Measurements from ENCODE around the gene AKR7A3. TPM values are rescaled to one million over a fixed set of nuclear protein-coding genes. Genes with fewer than 3 reads are reported as not detected.
"Not testable (repeated sequence)": the region's sequence is repeated elsewhere in the genome, so short reads cannot be mapped to it uniquely, and the experiment has no call there.

Gene AKR7A3
- total and polyA plus RNA-seq, 12 donors: 0.13 to 0.66 (median 0.25) TPM; not detected in 2

GRCh38 chr1:19274636-19275035, 13.9 kb downstream of the AKR7A3 start:
- H3K27ac ChIP-seq: no peak overlapping the region
- intact Hi-C loops (cut with DNase I): no loop called here
- DNase-seq (no peak), ATAC-seq (no peak)
- no peak overlapping the region for H3K4me3 ChIP-seq
- no peaks in the 10 kb centered on the region for H3K36me3 ChIP-seq
- WGBS, 2 donors: 95 to 98% methylated on average over 5 of the region's 5 CpGs
- peaks cover 0 to 20% (median 7%) of the 10 kb centered on the region in 7 donors for H3K27me3 ChIP-seq
- H3K9me3 ChIP-seq: peaks cover 0 to 30% (median 7%) of the 10 kb centered on the region in 11 donors
- TF ChIP-seq, protein P1, sequence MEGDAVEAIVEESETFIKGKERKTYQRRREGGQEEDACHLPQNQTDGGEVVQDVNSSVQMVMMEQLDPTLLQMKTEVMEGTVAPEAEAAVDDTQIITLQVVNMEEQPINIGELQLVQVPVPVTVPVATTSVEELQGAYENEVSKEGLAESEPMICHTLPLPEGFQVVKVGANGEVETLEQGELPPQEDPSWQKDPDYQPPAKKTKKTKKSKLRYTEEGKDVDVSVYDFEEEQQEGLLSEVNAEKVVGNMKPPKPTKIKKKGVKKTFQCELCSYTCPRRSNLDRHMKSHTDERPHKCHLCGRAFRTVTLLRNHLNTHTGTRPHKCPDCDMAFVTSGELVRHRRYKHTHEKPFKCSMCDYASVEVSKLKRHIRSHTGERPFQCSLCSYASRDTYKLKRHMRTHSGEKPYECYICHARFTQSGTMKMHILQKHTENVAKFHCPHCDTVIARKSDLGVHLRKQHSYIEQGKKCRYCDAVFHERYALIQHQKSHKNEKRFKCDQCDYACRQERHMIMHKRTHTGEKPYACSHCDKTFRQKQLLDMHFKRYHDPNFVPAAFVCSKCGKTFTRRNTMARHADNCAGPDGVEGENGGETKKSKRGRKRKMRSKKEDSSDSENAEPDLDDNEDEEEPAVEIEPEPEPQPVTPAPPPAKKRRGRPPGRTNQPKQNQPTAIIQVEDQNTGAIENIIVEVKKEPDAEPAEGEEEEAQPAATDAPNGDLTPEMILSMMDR (IDR thresholded peaks at IDR 0.05): no peak
- peaks cover 0 to 4% (median 0%) of the 10 kb centered on the region in 9 donors for H3K4me1 ChIP-seq

GRCh38 chr1:19273844-19274531, 14.6 kb downstream of the AKR7A3 start:
- Histone ChIP-seq H3K27me3 (peaks cover 0 to 20% (median 7%) of the 10 kb centered on the region in 7 donors), H3K9me3 (peaks cover 0 to 30% (median 7%) of the 10 kb centered on the region in 11 donors), H3K4me3 (peak overlapping the region in 6 of 10 donors; percentile 6 to 22 (median 15))
- H3K27ac ChIP-seq; H3K36me3 ChIP-seq; intact Hi-C loops (cut with DNase I); H3K4me1 ChIP-seq; DNase-seq: not testable (repeated sequence)
- ATAC-seq: peak in 7 of 8 donors; percentile 27 to 70 (median 57)
- WGBS, 2 donors: 15 to 16% methylated on average over 39 to 52 of the region's 66 CpGs

DNA sequence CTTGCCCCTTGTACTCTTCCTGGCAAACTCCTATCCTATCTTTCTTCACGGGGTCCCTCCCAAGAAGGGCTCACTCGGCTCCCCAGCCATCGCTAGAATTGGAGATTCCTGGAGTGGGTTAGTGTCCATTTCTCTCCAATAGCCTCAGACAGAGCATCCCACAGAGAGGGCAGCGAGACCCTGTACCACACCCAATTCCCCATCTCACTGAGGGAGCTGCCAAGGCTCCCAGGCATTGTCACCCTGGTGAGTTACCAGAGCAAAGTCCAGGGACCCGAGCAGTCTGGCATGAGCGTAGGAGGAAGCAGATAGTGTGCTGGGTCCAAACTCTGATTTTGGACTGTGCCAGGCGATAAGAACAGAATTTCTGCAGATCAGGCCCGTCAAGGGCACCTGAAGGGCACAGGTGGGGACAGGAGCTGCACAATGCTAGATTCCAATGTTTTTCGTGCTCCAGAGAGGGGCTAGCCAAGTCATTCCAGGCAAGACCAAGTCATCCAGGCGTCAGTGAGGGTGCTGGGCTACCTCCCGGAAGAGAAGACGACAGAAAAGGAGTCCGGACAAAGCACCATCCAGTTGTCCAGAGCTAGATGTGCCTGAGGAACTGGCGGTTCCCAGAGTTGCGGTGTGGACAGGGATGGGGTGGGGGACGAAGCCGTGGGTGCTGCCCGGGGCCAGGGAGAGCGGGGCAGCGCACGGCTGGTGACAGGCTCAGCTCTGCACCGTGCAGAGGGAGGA, 15.3 kb downstream of the AKR7A3 start:
- Histone ChIP-seq H3K27me3 (peaks cover 0 to 20% (median 7%) of the 10 kb centered on the region in 7 donors), H3K9me3 (peaks cover 0 to 30% (median 7%) of the 10 kb centered on the region in 11 donors), H3K4me3 (peak overlapping the region in 4 of 10 donors; percentile 10 to 22 (median 15)), H3K36me3 (no peaks in the 10 kb centered on the region), H3K4me1 (peaks cover 0 to 4% (median 0%) of the 10 kb centered on the region in 9 donors), H3K27ac (no peak overlapping the region)
- TF ChIP-seq, protein P1 (IDR thresholded peaks at IDR 0.05): no peak
- intact Hi-C loops (cut with DNase I): no loop called here
- 83 to 88% methylated on average over 21 to 22 of the region's 22 CpGs for WGBS, 2 donors
- no peak for DNase-seq
- peak in 3 of 8 donors; percentile 9 to 48 (median 30) for ATAC-seq

GRCh38 chr1:19272064-19272463, 16.5 kb downstream of the AKR7A3 start:
- Histone ChIP-seq H3K36me3 (no peaks in the 10 kb centered on the region), H3K27me3 (peaks cover 0 to 20% (median 7%) of the 10 kb centered on the region in 7 donors), H3K4me1 (peaks cover 0 to 4% (median 0%) of the 10 kb centered on the region in 9 donors), H3K4me3 (no peak overlapping the region), H3K9me3 (peaks cover 0 to 19% (median 4%) of the 10 kb centered on the region in 11 donors), H3K27ac (no peak overlapping the region)
- DNase-seq (no peak), ATAC-seq (no peak)
- TF ChIP-seq, protein P1 (IDR thresholded peaks at IDR 0.05): no peak
- intact Hi-C loops (cut with DNase I): no loop called here

- H3K4me1 ChIP-seq; H3K27ac ChIP-seq; H3K36me3 ChIP-seq; intact Hi-C loops (cut with DNase I); H3K9me3 ChIP-seq; DNase-seq; ATAC-seq; H3K4me3 ChIP-seq: not testable (repeated sequence)
- WGBS, 2 donors: 87 to 91% methylated on average over 6 of the region's 6 CpGs
- H3K27me3 ChIP-seq: peaks cover 0 to 20% (median 7%) of the 10 kb centered on the region in 7 donors
Measured at GRCh38 chr1:19270343-19270730, 18.2 kb downstream of the AKR7A3 start.
